Endothelial cell of umbilical vein (primary cell): Measurements from ENCODE around the gene PLCG2. TPM values are rescaled to one million over a fixed set of nuclear protein-coding genes. Genes with fewer than 3 reads are reported as not detected.

Source experiments
- BruUV-seq: library from RNA; stranded (reverse); fragments of 400-500 nt; replicated peaks from 2 replicates; lab custom pipeline; 2021; lab: Mats Ljungman, UMichigan
- CTCF ChIA-PET: fragments of 300-600, 350-600 bp; sonication (Branson Sonifier 250); formaldehyde crosslinking; loops from one replicate; lab custom pipeline; 2021; ENCODE audit warnings: antibody characterized with exemption, inconsistent platforms; lab: Charles Lee
- POLR2A ChIA-PET: fragments of 300-600, 350-600 bp; sonication (Branson Sonifier 250); formaldehyde crosslinking; loops from one replicate; lab custom pipeline; 2021; ENCODE audit warnings: antibody characterized with exemption, inconsistent platforms; lab: Charles Lee
- DNase-seq: peaks from one replicate; pipeline ENCODE4 v3.0.0-alpha.2; 2011; ENCODE audit warnings: low read depth, low spot score
- FAIRE-seq: peaks from 2 replicates; lab custom pipeline; 2011; peaks lifted over from hg19 to GRCh38; lab: Jason Lieb, UNC
- H2AFZ ChIP-seq: 2 replicates; pipeline ENCODE4 v1.6.0; 2012; ENCODE audit warnings: low read depth, low read length, control low read depth, inconsistent platforms
- H3K27ac ChIP-seq: 2 replicates; pipeline ENCODE4 v1.5.1; 2011; ENCODE audit warnings: low read depth, mild to moderate bottlenecking, control low read depth, low read length, moderate library complexity; ENCODE audit not compliant: insufficient read depth
- H3K27me3 ChIP-seq, 2 experiments: 2 replicates each; pipeline versions ENCODE4 v1.6.0 to v1.6.1; 2011; ENCODE audit warnings: low read length in 2 of 2, mixed read lengths in 1 of 2; ENCODE audit not compliant: control insufficient read depth in 2 of 2, insufficient read depth in 2 of 2
- H3K36me3 ChIP-seq, 2 experiments: 2 replicates in 1 of 2; 3 replicates in 1 of 2; pipeline ENCODE4 v1.5.1; 2011; ENCODE audit warnings: low read length in 2 of 2, mild to moderate bottlenecking in 1 of 2, moderate library complexity in 1 of 2; ENCODE audit not compliant: control insufficient read depth in 2 of 2, insufficient read depth in 2 of 2; ENCODE audit errors: extremely low read depth in 1 of 2
- H3K4me1 ChIP-seq: 3 replicates; pipeline ENCODE4 v1.5.1; 2011; ENCODE audit warnings: mild to moderate bottlenecking, low read length; ENCODE audit not compliant: control insufficient read depth, insufficient read depth; ENCODE audit errors: extremely low read depth
- H3K4me2 ChIP-seq: 2 replicates; pipeline ENCODE4 v1.6.1; 2011; ENCODE audit warnings: low read length, control low read depth, mixed read lengths; ENCODE audit not compliant: insufficient read depth
- H3K4me3 ChIP-seq, 3 experiments: fragments of 200-600 bp in 1 of 3; sonication (generic), shearing (Covaris generic) in 1 of 3; replicated peaks in 1 of 3; 2 replicates each; pipeline ENCODE4 v1.5.1; 2011 to 2016; ENCODE audit warnings: control low read depth in 3 of 3, low read length in 3 of 3, mild to moderate bottlenecking in 2 of 3, inconsistent platforms in 1 of 3, low read depth in 1 of 3, moderate library complexity in 1 of 3; ENCODE audit not compliant: insufficient read depth in 1 of 3
- H3K79me2 ChIP-seq: 2 replicates; pipeline ENCODE4 v1.6.0; 2012; ENCODE audit warnings: low read length, inconsistent platforms; ENCODE audit not compliant: control insufficient read depth, insufficient read depth
- H3K9ac ChIP-seq: replicated peaks from 2 replicates; pipeline ENCODE3; 2011; ENCODE audit warnings: low read length, control low read depth; ENCODE audit not compliant: insufficient read depth; ENCODE audit errors: extremely low read depth
- H3K9me1 ChIP-seq: replicated peaks from 3 replicates; pipeline ENCODE4 v1.6.0; 2011; ENCODE audit warnings: mild to moderate bottlenecking, low read length; ENCODE audit not compliant: control insufficient read depth, insufficient read depth; ENCODE audit errors: extremely low read depth
- H3K9me3 ChIP-seq: replicated peaks from 2 replicates; pipeline ENCODE4 v1.5.1; 2012; ENCODE audit warnings: low read length, inconsistent platforms; ENCODE audit not compliant: control insufficient read depth, insufficient read depth
- H4K20me1 ChIP-seq: replicated peaks from 2 replicates; pipeline ENCODE3; 2011; ENCODE audit warnings: mild to moderate bottlenecking, low read length; ENCODE audit not compliant: control insufficient read depth, insufficient read depth; ENCODE audit errors: extremely low read depth
- CTCF ChIP-seq, 2 donors: IDR thresholded peaks; 1 replicate in 1 of 2; 2 replicates in 1 of 2; pipeline ENCODE4 v1.5.1; 2011; ENCODE audit warnings: low read length in 2 of 2, mild to moderate bottlenecking in 2 of 2, moderate library complexity in 2 of 2, control low read depth in 1 of 2, inconsistent platforms in 1 of 2, low read depth in 1 of 2; ENCODE audit not compliant: insufficient read depth in 1 of 2; ENCODE audit errors: extremely low read depth in 1 of 2
- EZH2 ChIP-seq: IDR thresholded peaks from 2 replicates; pipeline ENCODE4 v1.6.1; 2012; ENCODE audit warnings: borderline replicate concordance, low read depth, mild to moderate bottlenecking, moderate library complexity, low read length, inconsistent platforms; ENCODE audit not compliant: severe bottlenecking
- FOS ChIP-seq: IDR thresholded peaks from 2 replicates; pipeline ENCODE4 v1.6.1; 2011; ENCODE audit warnings: mild to moderate bottlenecking, low read length, moderate library complexity, borderline replicate concordance; ENCODE audit not compliant: insufficient read depth
- GATA2 ChIP-seq: IDR thresholded peaks from 2 replicates; pipeline ENCODE4 v1.7.0; 2011; ENCODE audit warnings: low read depth, mild to moderate bottlenecking, moderate library complexity, mixed read lengths, low read length; ENCODE audit not compliant: insufficient read length, insufficient read depth
- JUN ChIP-seq: IDR thresholded peaks from 2 replicates; pipeline ENCODE4 v1.6.1; 2011; ENCODE audit warnings: borderline replicate concordance, low read depth; ENCODE audit not compliant: insufficient read length, insufficient read depth
- MAX ChIP-seq: IDR thresholded peaks from 2 replicates; pipeline ENCODE4 v1.6.1; 2011; ENCODE audit not compliant: insufficient read depth, insufficient read length
- MYC ChIP-seq: IDR thresholded peaks from one replicate; pipeline ENCODE4 v1.6.1; 2011; ENCODE audit warnings: mild to moderate bottlenecking, low read depth, low read length
- POLR2A ChIP-seq: IDR thresholded peaks from 2 replicates; pipeline ENCODE4 v1.6.1; 2012; ENCODE audit warnings: low read depth, mild to moderate bottlenecking, control low read depth, low read length
- POLR2AphosphoS5 ChIP-seq: IDR thresholded peaks from 2 replicates; pipeline ENCODE4 v1.6.1; 2012; ENCODE audit warnings: low read depth, mild to moderate bottlenecking, control low read depth, low read length, moderate library complexity; ENCODE audit not compliant: insufficient read depth
- dilution Hi-C: fragments of 300-500 bp; cut with MboI; formaldehyde crosslinking; loops from one replicate; pipeline ENCODE4 v1.15.0; 2019; ENCODE audit warnings: low sequenced_read_pairs; ENCODE audit not compliant: extremely low pct_ligation_motif_present
- intact Hi-C: fragments of 100-400 bp; cut with micrococcal nuclease; formaldehyde crosslinking; loops from one replicate; pipeline ENCODE4 v1.10.0; 2022
- polyA plus RNA-seq, 4 experiments: library from polyadenylated mRNA; depleted of rRNA in 3 of 4; stranded (reverse) in 3 of 4; unstranded in 1 of 4; fragments of >200 nt; gene quantifications; 2 replicates each; pipeline versions ENCODE4 v1.2.1 to v1.2.3, GENCODE V29; 2011 to 2012; ENCODE audit warnings: missing spikeins in 1 of 4
- total RNA-seq: library from RNA; stranded (reverse); gene quantifications from 2 replicates; pipeline ENCODE4 v1.2.3, GENCODE V29; 2021

PLCG2 gene
- total and polyA plus RNA-seq, 2 donors (not counting 3 experiments of a cell fraction or from before 2014, with no cell fraction given): 10.8 to 13.6 TPM

GRCh38 chr16:81863630-81864352 is 84.7 kb downstream of the PLCG2 start:
- POLR2A ChIA-PET: no interaction called here
- H3K79me2 ChIP-seq: no peaks in the 10 kb centered on the region

More at GRCh38 chr16:81863630-81864352, 84.7 kb downstream of the PLCG2 start:
- Histone ChIP-seq H3K27me3 (no peaks in the 10 kb centered on the region), H3K9me1 (no peaks in the 10 kb centered on the region), H3K4me3 (no peak overlapping the region), H3K9ac (no peak overlapping the region), H2AFZ (no peak overlapping the region), H3K4me1 (peaks cover 25% of the 10 kb centered on the region), H3K4me2 (no peak overlapping the region), H3K27ac (no peak overlapping the region), H3K36me3 (no peaks in the 10 kb centered on the region), H4K20me1 (no peaks in the 10 kb centered on the region), H3K9me3 (no peaks in the 10 kb centered on the region)
- TF ChIP-seq MAX (no peak), FOS (no peak), POLR2A (no peak), JUN (no peak), CTCF (IDR thresholded peaks at IDR 0.05; ENCODE audit: extremely low read depth in 1 of 2, insufficient read depth in 1 of 2, low read depth in 1 of 2, low read length in 2 of 2) (no peak), POLR2AphosphoS5 (no peak), GATA2 (no peak), MYC (no peak), EZH2 (no peak)
- dilution Hi-C loops (no loop called here), intact Hi-C loops (no loop called here)
- DNase-seq (no peak), FAIRE-seq (no peak)
- CTCF ChIA-PET: interaction anchor here (5.6 kb wide), 1 partner anchor 10 kb away, joined by 46 read pairs; no protein-coding TSS in a partner anchor
- no TSS peak for BruUV-seq
